GM12878 (cell line): Measurements from ENCODE around the gene OSM. TPM values are rescaled to one million over a fixed set of nuclear protein-coding genes. Genes with fewer than 3 reads are reported as not detected.

Experiments
- ATAC-seq: fragments of 200-7000 bp; cut with Tn5 transposase; 3 replicates; pipeline ENCODE4 v1.9.1; 2020; ENCODE audit warnings: mild to moderate bottlenecking, moderate library complexity
- BruUV-seq: library from RNA; stranded (reverse); fragments of 400-500 nt; replicated peaks from 2 replicates; lab custom pipeline; 2021; lab: Mats Ljungman, UMichigan
- CTCF ChIA-PET: fragments of 300-600 bp; sonication (Branson Sonifier 250); formaldehyde crosslinking; extraction: SDS; loops from one replicate; lab custom pipeline; 2021; ENCODE audit warnings: inconsistent platforms; lab: Yijun Ruan, JAX
- POLR2A ChIA-PET: fragments of 350-600 bp; formaldehyde crosslinking; extraction: SDS; loops from one replicate; lab custom pipeline; 2021; ENCODE audit warnings: inconsistent platforms; lab: Charles Lee
- RAD21 ChIA-PET: fragments of 300-600 bp; sonication (Branson Sonifier 250); formaldehyde crosslinking; loops from one replicate; lab custom pipeline; 2023; ENCODE audit warnings: antibody characterized with exemption; ENCODE audit not compliant: unreplicated experiment; lab: Charles Lee
- SMC1A ChIA-PET: fragments of 300-600 bp; sonication (Branson Sonifier 250); formaldehyde crosslinking; loops from one replicate; lab custom pipeline; 2023; ENCODE audit not compliant: unreplicated experiment, uncharacterized antibody; lab: Charles Lee
- DNase-seq: peaks from one replicate; pipeline ENCODE4 v3.0.0-alpha.2; 2011; ENCODE audit warnings: low read depth, low spot score
- FAIRE-seq: peaks from 3 replicates; lab custom pipeline; 2011; peaks lifted over from hg19 to GRCh38; lab: Jason Lieb, UNC
- H2AFZ ChIP-seq: 2 replicates; pipeline ENCODE4 v1.6.0; 2011; ENCODE audit warnings: low read depth, low read length, control low read depth; ENCODE audit not compliant: control insufficient read depth
- H3K27ac ChIP-seq: 2 replicates; pipeline ENCODE4 v1.5.1; 2011; ENCODE audit warnings: control low read depth; ENCODE audit not compliant: control insufficient read depth, insufficient read depth
- H3K27me3 ChIP-seq, 2 experiments: replicated peaks in 1 of 2; 2 replicates each; pipeline versions ENCODE4 v1.6.0 to v1.6.1; 2011; ENCODE audit warnings: low read length in 1 of 2; ENCODE audit not compliant: control insufficient read depth in 2 of 2, insufficient read depth in 2 of 2
- H3K36me3 ChIP-seq, 2 experiments: 2 replicates each; pipeline ENCODE4 v1.5.1; 2011; ENCODE audit warnings: low read length in 1 of 2; ENCODE audit not compliant: control insufficient read depth in 2 of 2, insufficient read depth in 2 of 2
- H3K4me1 ChIP-seq: 2 replicates; pipeline ENCODE4 v1.6.1; 2011; ENCODE audit warnings: mild to moderate bottlenecking, low read length, moderate library complexity, mixed read lengths; ENCODE audit not compliant: control insufficient read depth, insufficient read depth
- H3K4me2 ChIP-seq: 2 replicates; pipeline ENCODE4 v1.6.0; 2011; ENCODE audit warnings: control low read depth; ENCODE audit not compliant: control insufficient read depth, insufficient read depth
- H3K4me3 ChIP-seq: fragments of 200-600 bp; sonication (generic); 2 replicates; pipeline ENCODE4 v1.5.1; 2016
- H3K79me2 ChIP-seq: 2 replicates; pipeline ENCODE4 v1.6.0; 2011; ENCODE audit warnings: low read length; ENCODE audit not compliant: control insufficient read depth, insufficient read depth
- H3K9ac ChIP-seq: 2 replicates; pipeline ENCODE4 v1.8.0; 2011; ENCODE audit warnings: low read length, control low read depth, mixed read lengths; ENCODE audit not compliant: control insufficient read depth, insufficient read depth
- H3K9me3 ChIP-seq: replicated peaks from 3 replicates; pipeline ENCODE4 v1.5.1; 2011; ENCODE audit warnings: mild to moderate bottlenecking, low read length; ENCODE audit not compliant: control insufficient read depth, insufficient read depth
- H4K20me1 ChIP-seq: 2 replicates; pipeline ENCODE4 v1.6.0; 2011; ENCODE audit not compliant: control insufficient read depth, insufficient read depth
- BMI1 ChIP-seq: fragments of 450-650 bp; IDR thresholded peaks from 2 replicates; pipeline ENCODE4 v1.6.1; 2016; ENCODE audit warnings: mild to moderate bottlenecking, moderate library complexity, borderline replicate concordance
- CREB1 ChIP-seq: IDR thresholded peaks from 2 replicates; pipeline ENCODE4 v1.6.1; 2012; ENCODE audit warnings: low read depth, mild to moderate bottlenecking, inconsistent platforms
- LARP7 ChIP-seq: fragments of 450-650 bp; IDR thresholded peaks from 2 replicates; pipeline ENCODE4 v1.6.1; 2017; ENCODE audit warnings: mild to moderate bottlenecking
- NFIC ChIP-seq: IDR thresholded peaks from 2 replicates; pipeline ENCODE4 v1.6.1; 2012; ENCODE audit warnings: low read depth, mild to moderate bottlenecking, inconsistent platforms, low read length, moderate library complexity
- NR2C1 ChIP-seq: fragments of 450-650 bp; IDR thresholded peaks from 2 replicates; pipeline ENCODE4 v1.6.1; 2017; ENCODE audit warnings: antibody characterized with exemption, mild to moderate bottlenecking, moderate library complexity
- NR2F1 ChIP-seq: fragments of 450-650 bp; conservative IDR thresholded peaks from 2 replicates; pipeline ENCODE4 v1.6.1; 2017; ENCODE audit warnings: mild to moderate bottlenecking
- RB1 ChIP-seq: fragments of 450-650 bp; formaldehyde crosslinking; IDR thresholded peaks from 2 replicates; pipeline ENCODE4 v1.6.1; 2017; ENCODE audit warnings: mild to moderate bottlenecking, borderline replicate concordance
- RFX5 ChIP-seq: IDR thresholded peaks from 2 replicates; pipeline ENCODE4 v1.6.1; 2011; ENCODE audit warnings: low read depth, low read length, improper control_type of control experiment
- TBL1XR1 ChIP-seq: IDR thresholded peaks from 2 replicates; pipeline ENCODE4 v1.6.1; 2012; ENCODE audit warnings: low read depth, low read length, improper control_type of control experiment
- ZNF384 ChIP-seq: IDR thresholded peaks from 2 replicates; pipeline ENCODE4 v1.6.1; 2012; ENCODE audit warnings: low read depth, mild to moderate bottlenecking, low read length, improper control_type of control experiment, borderline replicate concordance
- WGBS: methylation state at CpG from one replicate; pipeline ENCODE4 v1.1.6; 2016; ENCODE audit warnings: low lambda C conversion rate; ENCODE audit not compliant: insufficient replicate concordance, insufficient coverage; ENCODE audit errors: missing lambda C conversion rate; 5-methylcytosine and 5-hydroxymethylcytosine counted together
- in situ Hi-C: fragments of 300-500 bp; cut with MboI; formaldehyde crosslinking; loops from 9 replicates; pipeline ENCODE4 v1.14.3; 2018; ENCODE audit warnings: mixed read lengths
- intact Hi-C: fragments of 100-400 bp; cut with micrococcal nuclease; formaldehyde crosslinking; loops from one replicate; pipeline ENCODE4 v1.14.2; 2022; ENCODE audit not compliant: unreplicated experiment
- polyA plus RNA-seq, 11 experiments: library from polyadenylated mRNA; depleted of rRNA in 4 of 11; unstranded in 6 of 11; stranded (reverse) in 5 of 11; fragments of >200 nt; fragmentation: Nextera tagmentation in 4 of 11; fragmentation: Illumina TruSeq in 1 of 11; extraction: Ambion mirVana in 4 of 11; extraction: Trizol in 1 of 11; gene quantifications; 1 replicate in 1 of 11; 2 replicates in 10 of 11; pipeline versions ENCODE4 v1.2.1 to v1.2.3, GENCODE V29; 2011 to 2016; ENCODE audit warnings: inconsistent platforms in 2 of 11, missing spikeins in 2 of 11, low read depth in 1 of 11
- total RNA-seq, 4 experiments: library from RNA; depleted of rRNA in 3 of 4; stranded (reverse); fragments of >200 nt in 3 of 4; fragmentation: Illumina TruSeq in 1 of 4; extraction: Trizol in 1 of 4; gene quantifications; 2 replicates each; pipeline versions ENCODE4 v1.2.1 to v1.2.3, GENCODE V29; 2013 to 2021

OSM gene
- total and polyA plus RNA-seq, 10 of the 15 experiments (the other 5 are each of a cell fraction or from before 2014, with no cell fraction given), result 0.06 to 1.4 (median 0.59) TPM

GRCh38 chr22:30245181-30245984 lies 21.3 kb downstream of the OSM start:
- TF ChIP-seq LARP7 (no peak), NR2F1 (0 out of 2 replicates have a peak, but pooled peaks have one; percentile 34), NR2C1 (0 out of 2 replicates have a peak, but pooled peaks have one; percentile 20)
- Histone ChIP-seq H3K27ac (no peak overlapping the region), H3K9ac (no peak overlapping the region), H3K4me2 (peak overlapping the region; percentile 69), H2AFZ (no peak overlapping the region), H4K20me1 (no peaks in the 10 kb centered on the region), H3K79me2 (no peaks in the 10 kb centered on the region), H3K4me1 (no peaks in the 10 kb centered on the region), H3K9me3 (no peaks in the 10 kb centered on the region), H3K36me3 (no peaks in the 10 kb centered on the region), H3K27me3 (peaks cover 3 to 4% of the 10 kb centered on the region in 2 experiments; a peak in 2 of 4 replicates), H3K4me3 (peak overlapping the region; percentile 59; the same call in 1 of the 2 replicates)
- in situ Hi-C loops (no loop called here), intact Hi-C loops (no loop called here)
- DNase-seq (no peak), ATAC-seq (no peak), FAIRE-seq (no peak)
- POLR2A ChIA-PET, result no interaction called here
- WGBS, result 44% methylated on average over 15 of the region's 15 CpGs
- no TSS peak for BruUV-seq
- RAD21 ChIA-PET, result no interaction called here
- SMC1A ChIA-PET, result no interaction called here
- CTCF ChIA-PET, result no interaction called here

GRCh38 chr22:30244641-30245040 lies 22.0 kb downstream of the OSM start:
- BruUV-seq, result no TSS peak
- no peak overlapping the region for H3K4me2 ChIP-seq
- DNase-seq, result no peak
- in situ Hi-C loops, result no loop called here
- no peak overlapping the region for H3K9ac ChIP-seq
- no peaks in the 10 kb centered on the region for H3K4me1 ChIP-seq
- H3K79me2 ChIP-seq, result no peaks in the 10 kb centered on the region
- FAIRE-seq, result no peak
- no peak overlapping the region for H2AFZ ChIP-seq
- no peak for TF ChIP-seq NFIC
- TF ChIP-seq BMI1, result no peak
- TF ChIP-seq RFX5, result no peak
- TF ChIP-seq RB1, result no peak
- TF ChIP-seq CREB1, result no peak
- no peak for TF ChIP-seq ZNF384
- TF ChIP-seq TBL1XR1, result no peak
- TF ChIP-seq, all 136 proteins: peak for 0
- Histone ChIP-seq H3K4me3 (no peak overlapping the region), H3K9me3 (no peaks in the 10 kb centered on the region), H4K20me1 (no peaks in the 10 kb centered on the region), H3K27me3 (peaks cover 3 to 4% of the 10 kb centered on the region in 2 experiments; a peak in 2 of 4 replicates), H3K36me3 (no peaks in the 10 kb centered on the region), H3K27ac (no peak overlapping the region)
- ATAC-seq, result no peak
- ChIA-PET POLR2A (interaction anchor here (0.6 kb wide), 1 partner anchor 761 kb away, joined by 3 read pairs; no protein-coding TSS in a partner anchor), SMC1A (no interaction called here), RAD21 (no interaction called here), CTCF (no interaction called here)
- WGBS, result 75% methylated on average over 5 of the region's 5 CpGs
- intact Hi-C loops, result no loop called here
